ENCODE results near the gene CORO2B. TPM values are rescaled to one million over a fixed set of nuclear protein-coding genes. Genes with fewer than 3 reads are reported as not detected.

Gene CORO2B
- total RNA-seq, 1 donor from 2014 or later = 3.9 TPM

DNA sequence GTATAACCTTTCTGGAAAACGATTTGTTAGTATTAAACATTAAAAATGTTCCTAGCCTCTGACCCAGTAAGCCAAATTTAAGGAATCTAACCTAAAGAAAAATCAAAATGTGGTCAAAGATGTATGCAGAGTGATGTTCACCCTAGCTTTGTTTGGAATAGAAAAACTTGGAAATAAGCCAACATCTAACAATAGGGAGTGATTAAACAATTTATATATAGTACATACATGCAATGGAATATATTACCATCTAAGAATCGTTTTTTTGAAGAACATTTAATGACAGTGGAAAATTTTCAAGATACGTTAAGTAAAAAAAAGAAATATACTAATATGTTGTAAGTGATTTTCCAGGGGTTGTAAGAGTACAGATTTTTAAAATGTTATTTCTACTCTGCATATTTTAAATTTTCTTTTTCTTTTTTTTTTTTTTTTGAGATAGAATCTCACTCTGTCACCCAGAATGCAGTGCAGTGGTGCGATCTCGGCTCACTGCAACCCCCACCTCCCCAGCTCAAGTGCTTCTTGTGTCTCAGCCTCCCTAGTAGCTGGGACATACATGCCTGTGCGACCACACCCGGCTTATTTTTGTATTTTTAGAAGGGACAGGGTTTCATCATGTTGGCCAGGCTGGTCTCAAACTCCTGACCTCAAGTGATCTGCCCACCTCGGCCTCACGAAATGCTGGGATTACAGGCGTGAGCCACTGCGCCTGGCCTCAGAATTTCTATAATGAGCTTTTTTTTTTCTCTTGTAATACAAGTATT, 187.0 kb downstream of the CORO2B start:
- Mint-ChIP-seq H3K4me3 (no peak overlapping the region), H3K36me3 (no peaks in the 10 kb centered on the region), H3K27ac (no peak overlapping the region), H3K4me1 (ENCODE audit: unreplicated experiment) (no peaks in the 10 kb centered on the region), H3K9me3 (no peaks in the 10 kb centered on the region), H3K27me3 (no peaks in the 10 kb centered on the region)
- peak; percentile 8 for DNase-seq (ENCODE audit: extremely low spot score, unreplicated experiment)
- TF ChIP-seq, protein P1, sequence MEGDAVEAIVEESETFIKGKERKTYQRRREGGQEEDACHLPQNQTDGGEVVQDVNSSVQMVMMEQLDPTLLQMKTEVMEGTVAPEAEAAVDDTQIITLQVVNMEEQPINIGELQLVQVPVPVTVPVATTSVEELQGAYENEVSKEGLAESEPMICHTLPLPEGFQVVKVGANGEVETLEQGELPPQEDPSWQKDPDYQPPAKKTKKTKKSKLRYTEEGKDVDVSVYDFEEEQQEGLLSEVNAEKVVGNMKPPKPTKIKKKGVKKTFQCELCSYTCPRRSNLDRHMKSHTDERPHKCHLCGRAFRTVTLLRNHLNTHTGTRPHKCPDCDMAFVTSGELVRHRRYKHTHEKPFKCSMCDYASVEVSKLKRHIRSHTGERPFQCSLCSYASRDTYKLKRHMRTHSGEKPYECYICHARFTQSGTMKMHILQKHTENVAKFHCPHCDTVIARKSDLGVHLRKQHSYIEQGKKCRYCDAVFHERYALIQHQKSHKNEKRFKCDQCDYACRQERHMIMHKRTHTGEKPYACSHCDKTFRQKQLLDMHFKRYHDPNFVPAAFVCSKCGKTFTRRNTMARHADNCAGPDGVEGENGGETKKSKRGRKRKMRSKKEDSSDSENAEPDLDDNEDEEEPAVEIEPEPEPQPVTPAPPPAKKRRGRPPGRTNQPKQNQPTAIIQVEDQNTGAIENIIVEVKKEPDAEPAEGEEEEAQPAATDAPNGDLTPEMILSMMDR (conservative IDR thresholded peaks at IDR 0.05) = no peak

DNA sequence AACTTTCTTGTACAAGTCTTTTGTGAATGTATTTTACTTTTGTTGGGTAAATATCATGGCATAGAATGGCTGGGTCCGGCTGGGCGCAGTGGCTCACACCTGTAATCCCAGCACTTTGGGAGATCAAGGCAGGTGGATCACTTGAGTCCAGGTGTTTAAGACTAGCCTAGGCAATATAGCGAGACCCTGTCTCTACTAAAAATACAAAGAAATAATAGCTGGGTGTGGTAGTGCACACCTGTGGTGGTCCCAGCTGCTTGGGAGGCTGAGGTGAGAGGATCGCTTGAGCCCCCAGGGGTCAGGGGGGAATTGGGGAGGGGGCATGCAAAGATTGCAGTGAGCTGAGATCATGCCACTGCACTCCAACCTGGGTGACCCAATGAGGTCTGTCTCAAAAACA, 189.0 kb downstream of the CORO2B start:
- H3K9me3 Mint-ChIP-seq = no peaks in the 10 kb centered on the region
- TF ChIP-seq, protein P1 (conservative IDR thresholded peaks at IDR 0.05) = no peak
- H3K36me3 Mint-ChIP-seq = no peaks in the 10 kb centered on the region
- H3K27me3 Mint-ChIP-seq = peaks cover 3% of the 10 kb centered on the region
- no peak overlapping the region for H3K27ac Mint-ChIP-seq
- H3K4me1 Mint-ChIP-seq (ENCODE audit: unreplicated experiment) = peaks cover 10% of the 10 kb centered on the region
- DNase-seq (ENCODE audit: extremely low spot score, unreplicated experiment) = peak; percentile 6
- H3K4me3 Mint-ChIP-seq = no peak overlapping the region

DNA sequence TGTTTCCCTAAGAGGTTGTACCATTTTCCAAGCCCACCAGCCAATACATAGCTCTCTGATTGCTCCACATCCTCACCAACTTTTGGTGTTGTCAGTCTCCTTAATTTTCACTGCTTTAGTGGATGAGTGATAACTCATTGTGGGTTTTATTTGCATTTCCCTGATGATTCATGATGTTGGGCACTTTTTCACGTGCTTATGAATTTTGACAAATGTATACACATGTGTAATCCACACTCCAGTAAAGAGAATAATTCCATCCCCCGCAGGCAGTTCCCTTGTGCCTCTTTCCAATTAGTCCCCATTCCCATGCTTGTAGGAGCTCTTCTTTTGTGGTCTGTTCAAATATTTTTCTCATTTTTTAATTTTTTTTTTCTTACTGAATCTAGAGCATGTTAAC, 189.5 kb downstream of the CORO2B start:
- peaks cover 3% of the 10 kb centered on the region for H3K27me3 Mint-ChIP-seq
- no peaks in the 10 kb centered on the region for H3K36me3 Mint-ChIP-seq
- peaks cover 10% of the 10 kb centered on the region for H3K4me1 Mint-ChIP-seq (ENCODE audit: unreplicated experiment)
- TF ChIP-seq, protein P1 (conservative IDR thresholded peaks at IDR 0.05) = no peak
- no peak overlapping the region for H3K27ac Mint-ChIP-seq
- H3K4me3 Mint-ChIP-seq = no peak overlapping the region
- no peaks in the 10 kb centered on the region for H3K9me3 Mint-ChIP-seq
- DNase-seq (ENCODE audit: extremely low spot score, unreplicated experiment) = no peak

DNA sequence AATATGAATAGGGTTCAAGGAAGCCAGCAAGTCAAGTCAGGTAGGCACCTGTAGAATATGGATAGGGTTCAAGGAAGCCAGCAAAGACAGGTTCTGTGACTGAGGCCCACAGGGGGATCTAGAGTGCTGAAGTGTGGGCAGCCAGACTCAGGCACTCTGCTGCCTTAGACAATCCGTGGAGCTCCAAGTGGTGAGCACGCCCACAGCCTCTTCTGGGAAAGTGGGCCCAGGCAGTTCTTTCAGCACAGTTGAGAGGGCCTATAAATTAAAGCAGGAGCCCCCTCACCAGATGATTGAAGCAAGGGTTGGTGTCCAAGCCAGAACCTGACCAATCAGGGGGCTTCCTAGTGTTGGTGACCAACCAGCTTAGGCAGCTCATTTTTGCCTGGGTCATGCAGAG, 190.9 kb downstream of the CORO2B start:
- Mint-ChIP-seq H3K4me3 (no peak overlapping the region), H3K27me3 (peaks cover 3% of the 10 kb centered on the region)
- TF ChIP-seq, protein P1 (conservative IDR thresholded peaks at IDR 0.05) = no peak

DNA sequence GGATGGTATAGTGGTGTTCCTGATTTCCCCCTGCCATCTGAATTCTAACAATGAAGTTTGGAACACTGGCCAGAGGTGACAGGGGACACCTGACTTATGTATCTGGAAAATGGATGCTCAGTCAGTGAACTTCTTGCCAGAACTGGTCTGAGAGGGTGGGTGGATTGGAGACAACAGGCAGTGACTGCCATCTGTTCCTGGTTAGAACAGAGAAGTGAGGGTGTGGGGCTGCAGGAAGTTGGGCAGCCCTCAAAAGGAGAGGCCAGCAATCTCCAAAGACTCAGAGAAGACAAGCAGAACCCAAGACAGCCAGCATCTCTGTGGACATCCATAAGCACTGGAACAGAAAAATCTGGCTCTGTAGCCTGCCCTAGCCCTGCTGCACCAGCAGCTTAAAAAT, 191.4 kb downstream of the CORO2B start:
- H3K36me3 Mint-ChIP-seq = no peaks in the 10 kb centered on the region

More for the DNA sequence above, 190.9 kb downstream of the CORO2B start:
- peaks cover 10% of the 10 kb centered on the region for H3K4me1 Mint-ChIP-seq (ENCODE audit: unreplicated experiment)
- no peaks in the 10 kb centered on the region for H3K36me3 Mint-ChIP-seq
- H3K27ac Mint-ChIP-seq = no peak overlapping the region
- DNase-seq (ENCODE audit: extremely low spot score, unreplicated experiment) = peak; percentile 27
- no peaks in the 10 kb centered on the region for H3K9me3 Mint-ChIP-seq

More for the DNA sequence above, 191.4 kb downstream of the CORO2B start:
- peak; percentile 25 for DNase-seq (ENCODE audit: extremely low spot score, unreplicated experiment)
- H3K4me3 Mint-ChIP-seq = no peak overlapping the region
- H3K9me3 Mint-ChIP-seq = no peaks in the 10 kb centered on the region
- TF ChIP-seq, protein P1 (conservative IDR thresholded peaks at IDR 0.05) = no peak
- no peak overlapping the region for H3K27ac Mint-ChIP-seq
- peaks cover 10% of the 10 kb centered on the region for H3K4me1 Mint-ChIP-seq (ENCODE audit: unreplicated experiment)
- H3K27me3 Mint-ChIP-seq = peaks cover 3% of the 10 kb centered on the region

Measured in type B pancreatic cell (in vitro differentiated cells).